DMS153 treated with DMSO at 0.1 percent for 48 hours (cell line): ENCODE results near the gene PTPN3.

Source experiments
- DNase-seq: peaks from one replicate; lab custom pipeline; 2025; ENCODE audit not compliant: unreplicated experiment; lab: John Stamatoyannopoulos, UW

Gene PTPN3

GRCh38 chr9:109507421-109507838 lies 9.3 kb upstream of the PTPN3 start:
- no peak for DNase-seq

DNA sequence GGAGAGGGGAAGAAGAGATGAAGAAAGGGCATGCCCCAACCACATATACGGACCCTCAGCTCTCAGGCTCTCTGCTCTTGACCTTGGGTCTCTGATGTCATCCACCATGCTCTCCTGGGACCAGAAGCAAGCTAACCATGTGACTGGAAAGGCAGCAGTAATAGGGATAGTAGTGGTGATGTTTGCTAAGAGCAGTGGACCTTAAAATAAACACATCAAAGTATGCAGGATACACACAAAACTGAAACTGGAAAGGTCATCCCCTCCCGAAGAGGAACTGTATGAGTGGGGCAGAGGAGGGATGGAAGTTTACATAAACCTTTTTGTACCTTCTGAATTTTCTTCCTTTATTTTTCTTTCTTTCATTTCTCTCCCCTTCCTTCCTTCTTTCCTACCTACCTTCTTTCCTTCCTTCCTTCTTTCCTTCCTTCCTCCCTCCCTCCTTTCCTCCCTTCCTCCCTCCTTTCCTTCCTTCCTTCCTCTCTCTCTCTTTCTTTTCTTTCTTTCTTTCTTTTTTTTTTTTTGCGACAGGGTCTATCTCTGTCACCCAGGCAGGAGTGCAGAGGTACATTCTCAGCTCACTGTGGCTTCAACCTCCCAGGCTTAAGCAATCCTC lies 8.1 kb upstream of the PTPN3 start:
- no peak for DNase-seq

- DNase-seq, result no peak
Observed at GRCh38 chr9:109504689-109505088, 6.6 kb upstream of the PTPN3 start.

- DNase-seq, result no peak
Observed at GRCh38 chr9:109500421-109500974, 2.4 kb upstream of the PTPN3 start.

DNA sequence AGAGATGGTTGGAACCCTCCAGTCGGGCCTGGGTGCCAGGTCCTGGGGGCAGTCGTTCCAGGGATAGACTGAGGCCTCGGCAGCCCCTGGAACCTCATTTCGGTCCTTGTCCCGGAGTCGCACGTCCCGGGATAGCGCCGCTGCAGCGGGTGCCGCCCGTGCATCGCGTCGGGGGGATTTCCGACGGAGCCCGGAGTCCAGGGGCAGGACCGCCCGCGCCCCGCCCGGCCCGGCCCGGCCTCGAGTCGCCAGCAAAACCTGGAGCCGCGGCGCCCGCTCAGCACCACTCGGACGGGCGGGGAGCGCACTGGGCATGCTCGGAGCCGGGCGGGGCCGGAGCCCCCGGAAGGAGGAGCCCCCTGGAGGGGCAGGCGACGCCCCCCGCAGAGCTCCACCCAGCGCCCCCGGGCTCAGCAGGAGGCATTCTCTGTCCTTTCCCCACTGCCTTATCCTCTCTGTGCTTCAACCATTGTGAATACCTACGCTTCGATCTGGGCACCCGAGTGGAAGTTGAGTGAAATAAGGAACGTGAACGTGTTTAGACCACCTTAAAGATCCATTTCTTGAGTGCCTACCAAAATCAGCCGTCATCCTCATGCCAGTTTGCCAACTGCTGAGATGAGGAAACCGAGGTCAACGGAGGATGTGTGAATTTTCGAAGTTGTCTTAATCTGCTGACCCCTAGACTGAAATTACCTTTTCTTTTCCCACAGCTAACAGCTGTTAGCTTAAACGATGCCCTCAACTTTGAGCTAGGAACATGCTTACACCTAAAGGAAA lies 1.7 kb upstream of the PTPN3 start:
- DNase-seq, result peak; percentile 12

DNA sequence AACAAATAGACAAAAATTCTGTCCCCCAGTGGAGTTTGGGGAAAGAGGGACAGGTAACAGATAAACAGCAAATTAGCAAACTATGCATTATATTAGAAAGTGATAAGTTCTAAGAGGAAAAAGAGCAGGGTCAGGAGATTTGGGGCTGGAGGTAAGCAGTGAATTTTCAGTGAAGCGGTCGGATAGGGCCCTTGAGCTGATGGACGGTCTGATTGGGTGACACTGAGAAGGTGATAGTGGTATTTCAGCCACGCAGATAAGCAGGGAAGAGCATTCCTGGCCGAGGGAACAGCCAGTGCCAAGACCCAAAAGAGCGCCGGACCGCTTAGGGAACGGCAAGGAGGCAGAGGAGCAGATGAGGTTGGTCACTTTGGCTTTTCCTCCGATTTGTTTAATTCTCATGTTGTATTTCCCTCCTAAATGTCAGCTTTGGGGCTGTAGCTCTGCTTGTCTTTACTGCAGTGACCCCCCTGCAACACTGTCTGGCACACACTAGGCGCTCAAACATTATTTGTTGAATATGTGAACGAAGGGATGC lies 1.1 kb upstream of the PTPN3 start:
- DNase-seq, result no peak

DNA sequence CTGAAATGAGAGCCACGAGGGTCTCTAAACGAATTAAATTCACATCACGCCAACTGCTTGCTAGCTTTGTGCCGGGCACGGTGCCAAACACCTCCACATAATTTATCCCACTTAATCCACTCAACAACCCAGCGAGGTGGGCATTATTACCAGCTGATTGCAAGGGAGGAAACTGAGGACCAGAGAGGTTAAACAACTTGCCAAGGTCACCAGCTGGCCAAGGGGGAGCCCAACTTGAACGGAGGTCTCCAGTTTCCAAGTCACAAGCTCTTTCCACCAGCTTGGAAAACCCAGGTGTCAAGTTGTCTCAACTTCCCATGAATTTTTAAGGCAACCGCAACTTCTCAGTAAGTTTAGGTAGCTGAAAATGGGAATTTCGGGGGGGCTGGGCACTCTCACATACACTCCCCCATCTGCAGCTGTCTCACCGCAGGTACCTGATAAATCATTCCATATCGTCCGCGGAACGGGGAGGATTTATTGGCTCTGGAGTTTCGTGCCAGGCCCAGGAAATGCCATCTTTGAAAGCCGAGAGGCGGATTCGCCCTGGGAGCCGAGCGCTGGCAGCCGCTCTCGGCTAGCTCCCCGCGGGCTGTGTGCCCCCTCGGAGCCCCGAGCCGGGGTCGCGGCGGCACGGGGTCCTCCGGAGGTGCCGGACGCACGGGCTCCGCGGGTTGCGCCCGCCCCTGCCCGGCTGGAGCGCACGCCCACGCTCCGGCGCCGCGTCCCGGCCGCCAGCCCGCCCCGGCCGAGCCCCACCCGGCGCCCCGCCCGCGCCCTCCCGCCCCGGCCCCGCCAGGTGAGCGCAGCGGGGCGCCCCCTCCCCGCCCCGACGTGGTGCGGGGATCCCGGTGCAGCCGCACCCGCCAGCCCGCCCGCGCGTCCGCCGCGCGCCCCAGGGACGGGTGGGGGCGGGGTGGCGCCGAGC lies 617 bp downstream of the PTPN3 start:
- DNase-seq, result no peak

DNA sequence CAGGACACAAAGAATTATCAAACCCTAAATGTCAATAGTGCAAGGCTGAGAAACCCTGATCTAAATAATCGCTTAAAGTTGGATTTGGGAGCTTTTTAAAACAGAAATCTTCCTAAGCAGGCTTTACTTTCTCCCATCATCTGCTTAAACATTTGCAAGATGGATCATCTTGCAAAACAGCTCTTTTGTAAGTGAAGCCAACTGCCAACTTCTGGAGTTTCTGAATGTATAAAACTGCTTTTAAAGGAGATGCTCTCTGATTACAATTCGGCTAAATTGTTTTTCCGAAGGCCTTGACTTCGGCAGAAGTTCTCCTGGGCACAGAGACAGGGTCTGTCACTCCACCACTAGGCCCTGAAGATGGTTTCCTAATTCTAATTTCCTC lies 1.3 kb downstream of the PTPN3 start:
- DNase-seq, result no peak

DNA sequence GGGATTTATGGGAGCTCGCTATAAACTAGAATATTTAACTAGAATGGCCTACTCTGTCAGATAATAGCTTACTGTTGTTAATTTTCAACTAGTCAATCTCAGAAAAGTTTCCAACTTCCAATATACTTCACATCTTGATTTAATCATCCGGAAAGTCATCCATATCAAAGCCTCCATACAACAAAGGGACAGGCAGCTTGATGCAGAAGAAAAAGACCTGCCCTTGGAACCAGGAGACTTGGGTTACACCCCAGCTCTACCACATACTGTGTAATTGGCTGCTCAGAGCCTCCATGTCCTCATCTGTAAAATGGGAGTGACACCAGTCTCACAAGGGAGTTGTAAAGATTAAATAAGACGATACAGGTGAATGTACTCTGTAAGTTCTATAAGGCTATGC lies 1.9 kb downstream of the PTPN3 start:
- DNase-seq, result no peak

- DNase-seq, result no peak
Observed at GRCh38 chr9:109493648-109494047, 4.5 kb downstream of the PTPN3 start.

DNA sequence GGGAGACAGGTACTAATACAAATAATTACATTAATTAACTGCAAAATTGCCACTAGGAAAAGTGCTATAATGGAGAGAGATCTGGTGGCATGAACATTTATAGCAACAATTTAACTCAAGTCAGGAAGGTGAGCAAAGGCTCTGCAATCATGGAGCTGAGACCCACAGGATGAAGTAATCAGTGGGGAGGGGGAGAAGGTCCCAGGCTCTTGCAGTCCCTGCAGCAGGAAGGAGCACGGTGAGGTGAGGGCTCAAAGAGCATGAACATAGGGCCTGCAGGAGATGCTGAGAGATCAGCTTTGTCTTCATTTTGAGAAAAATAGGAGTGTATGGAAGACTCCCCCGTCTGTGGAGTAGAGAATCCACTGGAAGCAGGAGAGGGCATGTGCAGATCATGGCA lies 6.5 kb downstream of the PTPN3 start:
- DNase-seq, result no peak

- no peak for DNase-seq
Observed at GRCh38 chr9:109488791-109489492, 9.2 kb downstream of the PTPN3 start.

DNA sequence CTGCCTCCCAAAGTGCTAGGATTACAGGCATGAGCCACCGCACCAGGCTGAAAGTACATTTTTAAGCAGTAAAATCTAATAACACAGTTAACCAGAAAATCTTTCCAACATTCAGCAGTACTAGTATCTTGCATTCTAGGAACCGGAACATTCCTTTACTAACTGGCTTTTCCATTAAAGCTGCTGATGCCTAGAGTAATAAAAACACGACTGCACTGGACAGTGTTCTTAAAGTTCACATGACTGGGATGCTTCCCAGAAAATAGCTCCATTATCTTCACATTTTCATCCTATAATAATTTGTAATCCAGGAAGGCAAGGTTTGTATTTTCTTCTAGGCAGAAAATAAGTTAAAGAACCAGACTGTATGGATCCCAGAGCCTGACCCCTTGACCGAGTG lies 9.8 kb downstream of the PTPN3 start:
- no peak for DNase-seq

DNA sequence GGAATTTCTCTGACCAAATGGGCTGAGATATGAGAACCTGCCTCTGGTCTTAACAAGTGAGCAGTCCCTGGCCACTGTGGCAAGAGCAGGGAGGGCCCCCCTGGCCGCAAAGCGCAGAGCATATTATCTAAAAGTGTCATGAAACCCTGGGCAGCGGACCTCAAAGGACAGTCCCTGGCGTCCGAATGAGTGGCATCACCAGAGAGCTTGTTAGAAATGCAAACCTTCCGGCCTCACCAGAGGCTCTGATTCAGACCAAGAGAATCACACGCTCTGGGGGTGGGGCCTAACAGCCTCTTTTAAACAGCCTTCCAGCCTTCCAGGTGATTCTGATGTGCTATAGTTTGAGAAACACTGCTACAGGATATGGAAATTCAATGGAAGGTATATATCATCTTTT lies 10.9 kb downstream of the PTPN3 start:
- DNase-seq, result no peak

GRCh38 chr9:109483744-109484429 lies 14.2 kb downstream of the PTPN3 start:
- DNase-seq, result no peak

GRCh38 chr9:109482391-109482916 lies 15.7 kb downstream of the PTPN3 start:
- DNase-seq, result no peak

DNA sequence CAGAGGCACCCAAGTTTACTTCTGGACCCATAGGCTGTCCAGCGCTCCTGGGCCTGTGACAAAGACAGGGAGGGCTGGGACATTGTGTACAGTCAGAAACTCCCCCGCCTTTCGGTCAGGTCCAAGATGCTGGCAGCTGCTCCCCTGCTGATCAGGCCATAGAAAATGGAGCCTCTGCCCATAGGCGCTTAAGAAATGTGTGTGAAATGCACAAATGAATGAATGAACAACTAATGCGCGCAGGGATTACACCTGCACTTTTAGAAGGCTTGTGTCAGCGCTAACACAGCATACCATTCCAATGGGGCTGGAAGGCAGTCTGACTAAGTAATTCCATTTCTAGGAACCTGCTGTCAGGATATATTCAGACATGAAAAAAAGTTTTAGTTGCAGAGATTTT lies 16.3 kb downstream of the PTPN3 start:
- DNase-seq, result no peak

- DNase-seq, result no peak
Observed at GRCh38 chr9:109479822-109480221, 18.3 kb downstream of the PTPN3 start.

DNA sequence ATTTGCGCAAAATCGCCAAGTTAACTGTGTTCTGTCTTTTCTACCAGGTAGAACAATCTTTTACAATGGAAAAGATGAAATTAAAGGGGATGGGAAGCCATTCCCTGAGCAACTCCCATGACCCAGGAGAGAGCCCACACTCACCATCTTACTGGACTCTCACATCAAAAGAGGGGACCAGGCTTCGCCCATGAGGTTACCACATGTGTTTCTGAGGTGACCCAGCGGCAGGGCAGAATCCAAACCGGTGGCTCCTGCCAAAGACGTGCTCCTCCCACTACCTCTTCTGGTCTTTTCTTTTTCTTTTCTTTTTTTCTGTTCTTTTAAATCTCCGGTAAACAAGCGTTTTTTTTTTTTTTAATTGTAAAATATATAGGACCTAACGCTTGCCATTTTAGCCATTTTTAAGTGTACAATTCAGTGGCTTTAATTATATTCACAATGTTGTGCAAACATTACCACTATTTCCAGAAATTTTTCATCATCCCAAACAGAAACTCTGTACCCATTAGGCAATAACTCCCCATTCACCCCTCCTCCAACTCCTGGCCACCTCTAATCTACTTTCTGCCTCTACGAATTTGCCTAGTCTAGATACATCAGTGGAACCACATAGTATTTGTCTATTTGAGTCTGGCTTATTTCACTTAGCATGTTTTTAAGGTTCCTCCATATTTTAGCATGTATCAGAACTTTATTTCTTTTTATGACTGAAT lies 19.3 kb downstream of the PTPN3 start:
- no peak for DNase-seq
